ENCODE data around the gene BLM. TPM values are rescaled to one million over a fixed set of nuclear protein-coding genes. Genes with fewer than 3 reads are reported as not detected.

Gene BLM
- total and polyA plus RNA-seq, 8 donors = 1.1 to 10.5 (median 2.6) TPM

- intact Hi-C loops (cut with DNase I; ENCODE audit: low total_unique reads) = no loop called here
- Histone ChIP-seq H3K27ac (peak overlapping the region in 1 of 5 donors; percentile 13), H3K36me3 (no peaks in the 10 kb centered on the region), H3K4me1 (peaks cover 4 to 9% (median 9%) of the 10 kb centered on the region in 4 donors), H3K4me3 (no peak overlapping the region), H3K9me3 (no peaks in the 10 kb centered on the region), H3K27me3 (no peaks in the 10 kb centered on the region)
- 30 to 80% (median 46%) methylated on average over 1 of the region's 1 CpG for WGBS, 5 donors
- DNase-seq = no peak
- TF ChIP-seq POLR2AphosphoS5 (IDR thresholded peaks at IDR 0.05) (no peak), CTCF (IDR thresholded peaks at IDR 0.05) (no peak), POLR2A (IDR thresholded peaks at IDR 0.05) (no peak), EP300 (IDR thresholded peaks at IDR 0.05) (no peak)
Measured at GRCh38 chr15:90708516-90708915, 8.6 kb upstream of the BLM start.

- Histone ChIP-seq H3K4me3 (no peak overlapping the region), H3K9me3 (no peaks in the 10 kb centered on the region), H3K4me1 (peaks cover 4 to 9% (median 9%) of the 10 kb centered on the region in 4 donors), H3K36me3 (no peaks in the 10 kb centered on the region), H3K27me3 (no peaks in the 10 kb centered on the region), H3K27ac (no peak overlapping the region)
- intact Hi-C loops (cut with DNase I; ENCODE audit: low total_unique reads) = no loop called here
- 40 to 60% (median 52%) methylated on average over 3 of the region's 3 CpGs for WGBS, 5 donors
- DNase-seq = no peak
- no peak for TF ChIP-seq CTCF (IDR thresholded peaks at IDR 0.05)
- no peak for TF ChIP-seq POLR2AphosphoS5 (IDR thresholded peaks at IDR 0.05)
- no peak for TF ChIP-seq POLR2A (IDR thresholded peaks at IDR 0.05)
- TF ChIP-seq EP300 (IDR thresholded peaks at IDR 0.05) = no peak
Measured at GRCh38 chr15:90709278-90709677, 7.9 kb upstream of the BLM start.

DNA sequence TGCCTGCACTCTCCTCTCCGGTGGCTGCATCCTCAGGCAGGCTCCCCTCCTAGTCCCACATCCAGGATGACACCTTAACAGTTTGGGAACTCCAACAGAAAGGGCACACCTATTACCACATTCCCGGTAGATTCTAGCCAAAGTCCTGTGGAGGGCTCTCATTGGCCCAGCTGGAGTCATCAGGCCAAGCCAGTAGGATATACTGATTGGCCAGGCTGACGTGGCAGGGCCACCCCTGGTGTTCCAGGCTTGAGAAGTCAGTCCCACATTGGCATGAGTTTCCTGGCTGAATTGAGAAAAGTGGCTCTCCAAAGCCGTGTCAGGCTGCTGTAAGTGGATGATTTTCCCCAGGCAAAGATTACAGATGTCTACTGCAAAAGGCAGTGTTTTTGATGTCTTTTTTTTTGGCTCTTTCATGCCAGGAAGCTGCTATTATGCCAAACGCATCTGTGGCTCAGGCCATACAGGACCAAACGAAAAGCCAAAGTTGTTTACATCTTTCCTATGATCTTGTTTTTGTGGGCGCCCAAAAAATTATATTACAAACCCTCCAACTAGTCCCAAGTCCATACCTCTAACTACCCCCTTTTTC is 6.6 kb upstream of the BLM start:
- H3K9me3 ChIP-seq = no peaks in the 10 kb centered on the region
- H3K27ac ChIP-seq = no peak overlapping the region
- no peak for DNase-seq
- intact Hi-C loops (cut with DNase I; ENCODE audit: low total_unique reads) = no loop called here
- TF ChIP-seq EP300 (IDR thresholded peaks at IDR 0.05) (no peak), CTCF (IDR thresholded peaks at IDR 0.05) (no peak), POLR2AphosphoS5 (IDR thresholded peaks at IDR 0.05) (no peak), POLR2A (IDR thresholded peaks at IDR 0.05) (no peak)
- peaks cover 4 to 9% (median 9%) of the 10 kb centered on the region in 4 donors for H3K4me1 ChIP-seq
- no peaks in the 10 kb centered on the region for H3K36me3 ChIP-seq
- WGBS, 5 donors = 65 to 78% (median 77%) methylated on average over 7 of the region's 7 CpGs
- no peak overlapping the region for H3K4me3 ChIP-seq
- H3K27me3 ChIP-seq = no peaks in the 10 kb centered on the region

- WGBS, 5 donors = 44 to 72% (median 57%) methylated on average over 2 of the region's 2 CpGs
- TF ChIP-seq EP300 (IDR thresholded peaks at IDR 0.05) = no peak
- no peak for TF ChIP-seq POLR2A (IDR thresholded peaks at IDR 0.05)
- TF ChIP-seq POLR2AphosphoS5 (IDR thresholded peaks at IDR 0.05) = no peak
- no peak for TF ChIP-seq CTCF (IDR thresholded peaks at IDR 0.05)
- intact Hi-C loops (cut with DNase I; ENCODE audit: low total_unique reads) = no loop called here
- Histone ChIP-seq H3K36me3 (no peaks in the 10 kb centered on the region), H3K4me3 (no peak overlapping the region), H3K4me1 (peaks cover 8 to 16% (median 13%) of the 10 kb centered on the region in 4 donors), H3K9me3 (no peaks in the 10 kb centered on the region), H3K27me3 (no peaks in the 10 kb centered on the region), H3K27ac (no peak overlapping the region)
- DNase-seq = no peak
Measured at GRCh38 chr15:90711418-90711824, 5.7 kb upstream of the BLM start.
